Fibroblast of lung (primary cell): ENCODE data around the gene SDHC.
"Not testable (repeated sequence)": the region's sequence is repeated elsewhere in the genome, so short reads cannot be mapped to it uniquely, and the experiment has no call there.

Experiments
- EZH2 ChIP-seq: IDR thresholded peaks from 2 replicates; pipeline ENCODE4 v1.5.1; 2012; ENCODE audit warnings: low read length, control low read depth, mild to moderate bottlenecking; ENCODE audit errors: missing control alignments
- TF ChIP-seq, protein P1 (sequence below), 2 donors: IDR thresholded peaks in 1 of 2; conservative IDR thresholded peaks in 1 of 2; 1 replicate in 1 of 2; 2 replicates in 1 of 2; pipeline ENCODE4 v1.5.1; 2011 to 2012; ENCODE audit warnings: low read length in 2 of 2, control low read depth in 1 of 2, inconsistent platforms in 1 of 2, low read depth in 1 of 2, mild to moderate bottlenecking in 1 of 2

DNA sequence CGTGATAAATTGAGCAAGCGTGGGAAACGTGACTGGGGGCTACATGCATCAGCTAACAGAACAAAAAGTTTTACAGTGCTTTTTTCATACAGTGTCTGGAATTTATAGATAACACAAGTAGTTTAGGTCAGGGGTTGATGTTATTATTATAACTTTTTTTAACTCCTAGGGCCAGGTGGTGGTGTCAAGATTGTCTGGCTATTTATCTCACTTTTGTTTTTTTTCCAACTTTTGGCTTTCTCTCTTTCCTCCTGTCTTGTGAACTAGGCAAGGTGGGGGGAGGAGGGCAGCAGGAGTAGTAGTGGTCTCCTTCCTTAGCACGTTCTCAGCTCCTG is 96.4 kb downstream of the SDHC start:
- TF ChIP-seq EZH2, result not testable (repeated sequence)
- TF ChIP-seq, protein P1, sequence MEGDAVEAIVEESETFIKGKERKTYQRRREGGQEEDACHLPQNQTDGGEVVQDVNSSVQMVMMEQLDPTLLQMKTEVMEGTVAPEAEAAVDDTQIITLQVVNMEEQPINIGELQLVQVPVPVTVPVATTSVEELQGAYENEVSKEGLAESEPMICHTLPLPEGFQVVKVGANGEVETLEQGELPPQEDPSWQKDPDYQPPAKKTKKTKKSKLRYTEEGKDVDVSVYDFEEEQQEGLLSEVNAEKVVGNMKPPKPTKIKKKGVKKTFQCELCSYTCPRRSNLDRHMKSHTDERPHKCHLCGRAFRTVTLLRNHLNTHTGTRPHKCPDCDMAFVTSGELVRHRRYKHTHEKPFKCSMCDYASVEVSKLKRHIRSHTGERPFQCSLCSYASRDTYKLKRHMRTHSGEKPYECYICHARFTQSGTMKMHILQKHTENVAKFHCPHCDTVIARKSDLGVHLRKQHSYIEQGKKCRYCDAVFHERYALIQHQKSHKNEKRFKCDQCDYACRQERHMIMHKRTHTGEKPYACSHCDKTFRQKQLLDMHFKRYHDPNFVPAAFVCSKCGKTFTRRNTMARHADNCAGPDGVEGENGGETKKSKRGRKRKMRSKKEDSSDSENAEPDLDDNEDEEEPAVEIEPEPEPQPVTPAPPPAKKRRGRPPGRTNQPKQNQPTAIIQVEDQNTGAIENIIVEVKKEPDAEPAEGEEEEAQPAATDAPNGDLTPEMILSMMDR (conservative IDR thresholded peaks at IDR 0.05 in 1 of 2, IDR thresholded peaks at IDR 0.05 in 1 of 2; ENCODE audit: low read depth in 1 of 2, low read length in 2 of 2), result not testable (repeated sequence)
